Endothelial cell (in vitro differentiated cells): ENCODE measurements around the gene MFAP4. TPM values are rescaled to one million over a fixed set of nuclear protein-coding genes. Genes with fewer than 3 reads are reported as not detected.

Experiments
- DNase-seq: peaks from one replicate; pipeline ENCODE4 v3.0.0; 2021; ENCODE audit warnings: low spot score
- H3K27ac Mint-ChIP-seq: one replicate; pipeline ENCODE4 v1.8.0; 2021; ENCODE audit warnings: mixed read lengths, inconsistent platforms; ENCODE audit not compliant: unreplicated experiment
- H3K27me3 Mint-ChIP-seq: one replicate; pipeline ENCODE4 v1.8.0; 2021; ENCODE audit warnings: mild to moderate bottlenecking, moderate library complexity, mixed read lengths, inconsistent platforms; ENCODE audit not compliant: unreplicated experiment
- H3K36me3 Mint-ChIP-seq: one replicate; pipeline ENCODE4 v1.8.0; 2021; ENCODE audit warnings: mild to moderate bottlenecking, low read depth, mixed read lengths, inconsistent platforms; ENCODE audit not compliant: unreplicated experiment
- H3K4me1 Mint-ChIP-seq: one replicate; pipeline ENCODE4 v1.8.0; 2021; ENCODE audit warnings: mild to moderate bottlenecking, mixed read lengths, inconsistent platforms; ENCODE audit not compliant: unreplicated experiment
- H3K4me3 Mint-ChIP-seq: one replicate; pipeline ENCODE4 v1.8.0; 2021; ENCODE audit warnings: mild to moderate bottlenecking, mixed read lengths, inconsistent platforms; ENCODE audit not compliant: unreplicated experiment
- H3K9me3 Mint-ChIP-seq: one replicate; pipeline ENCODE4 v1.8.0; 2021; ENCODE audit warnings: mixed read lengths, inconsistent platforms; ENCODE audit not compliant: unreplicated experiment
- total RNA-seq: library from RNA; stranded (reverse); fragmentation: NEBNext Ultra II Directional; extraction: Animal tissue kit (Norgen Biotek cat#: 25700); gene quantifications from one replicate; pipeline ENCODE4 v1.2.1, GENCODE V29; 2021; ENCODE audit not compliant: unreplicated experiment
- TF ChIP-seq, protein P1 (sequence below): fragments of 200-600 bp; sonication (generic); IDR thresholded peaks from one replicate; pipeline ENCODE4 v1.5.0; 2021; ENCODE audit warnings: antibody characterized with exemption; ENCODE audit not compliant: unreplicated experiment

MFAP4 gene
- total RNA-seq, 1 donor from 2014 or later: 0.67 TPM

DNA sequence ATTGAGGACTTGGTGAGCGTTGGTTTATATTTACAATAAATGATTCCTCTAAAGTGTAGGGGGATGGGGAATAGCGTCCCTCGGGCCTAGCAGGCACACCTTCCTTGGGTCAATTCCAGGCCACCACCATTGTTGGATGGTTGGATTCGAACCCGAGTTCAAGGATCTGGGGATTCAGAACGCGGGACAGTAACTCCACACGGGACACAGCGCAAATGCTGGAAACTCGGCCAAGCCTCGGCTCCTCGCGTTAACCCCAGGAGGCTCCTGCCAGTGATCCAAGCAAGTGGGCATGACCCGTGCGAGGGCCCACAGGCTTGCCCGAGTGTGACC lies 25.1 kb downstream of the MFAP4 start:
- TF ChIP-seq, protein P1, sequence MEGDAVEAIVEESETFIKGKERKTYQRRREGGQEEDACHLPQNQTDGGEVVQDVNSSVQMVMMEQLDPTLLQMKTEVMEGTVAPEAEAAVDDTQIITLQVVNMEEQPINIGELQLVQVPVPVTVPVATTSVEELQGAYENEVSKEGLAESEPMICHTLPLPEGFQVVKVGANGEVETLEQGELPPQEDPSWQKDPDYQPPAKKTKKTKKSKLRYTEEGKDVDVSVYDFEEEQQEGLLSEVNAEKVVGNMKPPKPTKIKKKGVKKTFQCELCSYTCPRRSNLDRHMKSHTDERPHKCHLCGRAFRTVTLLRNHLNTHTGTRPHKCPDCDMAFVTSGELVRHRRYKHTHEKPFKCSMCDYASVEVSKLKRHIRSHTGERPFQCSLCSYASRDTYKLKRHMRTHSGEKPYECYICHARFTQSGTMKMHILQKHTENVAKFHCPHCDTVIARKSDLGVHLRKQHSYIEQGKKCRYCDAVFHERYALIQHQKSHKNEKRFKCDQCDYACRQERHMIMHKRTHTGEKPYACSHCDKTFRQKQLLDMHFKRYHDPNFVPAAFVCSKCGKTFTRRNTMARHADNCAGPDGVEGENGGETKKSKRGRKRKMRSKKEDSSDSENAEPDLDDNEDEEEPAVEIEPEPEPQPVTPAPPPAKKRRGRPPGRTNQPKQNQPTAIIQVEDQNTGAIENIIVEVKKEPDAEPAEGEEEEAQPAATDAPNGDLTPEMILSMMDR: no peak
- H3K36me3 Mint-ChIP-seq: no peaks in the 10 kb centered on the region
- no peak for DNase-seq
- no peak overlapping the region for H3K27ac Mint-ChIP-seq
- H3K4me3 Mint-ChIP-seq: peak overlapping the region; percentile 83
- no peaks in the 10 kb centered on the region for H3K9me3 Mint-ChIP-seq
- peaks cover 8% of the 10 kb centered on the region for H3K4me1 Mint-ChIP-seq
- H3K27me3 Mint-ChIP-seq: peaks cover 17% of the 10 kb centered on the region

- Mint-ChIP-seq H3K36me3 (no peaks in the 10 kb centered on the region), H3K9me3 (no peaks in the 10 kb centered on the region), H3K27ac (no peak overlapping the region), H3K27me3 (peaks cover 15% of the 10 kb centered on the region), H3K4me3 (peak overlapping the region; percentile 43), H3K4me1 (peaks cover 8% of the 10 kb centered on the region)
- DNase-seq: no peak
- TF ChIP-seq, protein P1: no peak
These were observed 25.7 kb downstream of the MFAP4 start for GRCh38 chr17:19361326-19361725.

- Mint-ChIP-seq H3K9me3 (no peaks in the 10 kb centered on the region), H3K4me3 (no peak overlapping the region), H3K36me3 (no peaks in the 10 kb centered on the region), H3K27ac (no peak overlapping the region), H3K4me1 (peaks cover 8% of the 10 kb centered on the region), H3K27me3 (peaks cover 14% of the 10 kb centered on the region)
- DNase-seq: no peak
- TF ChIP-seq, protein P1: no peak
These were observed 26.2 kb downstream of the MFAP4 start for GRCh38 chr17:19360772-19361171.

DNA sequence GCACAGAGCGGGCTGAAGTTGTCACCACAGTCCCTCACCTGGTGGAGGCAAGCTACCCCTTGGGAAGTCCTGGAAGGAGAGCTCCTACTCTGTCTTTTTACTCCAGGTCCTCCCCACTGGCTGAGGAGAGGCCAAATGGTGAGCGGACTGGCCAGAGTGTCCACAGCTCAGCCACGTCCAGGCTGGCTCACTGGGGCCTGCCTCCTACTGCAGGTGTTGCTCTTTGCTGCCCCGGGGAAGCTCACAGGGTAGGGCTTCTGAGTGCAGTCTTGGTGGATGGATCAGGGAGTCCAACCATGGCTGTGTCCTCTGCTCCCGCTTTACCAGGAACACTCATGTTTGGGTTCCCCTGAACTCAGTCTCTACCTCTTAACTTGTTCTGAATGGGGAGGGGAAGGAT lies 27.1 kb downstream of the MFAP4 start:
- peaks cover 13% of the 10 kb centered on the region for H3K27me3 Mint-ChIP-seq
- no peaks in the 10 kb centered on the region for H3K9me3 Mint-ChIP-seq
- no peak overlapping the region for H3K27ac Mint-ChIP-seq
- H3K36me3 Mint-ChIP-seq: no peaks in the 10 kb centered on the region
- TF ChIP-seq, protein P1: no peak
- peaks cover 8% of the 10 kb centered on the region for H3K4me1 Mint-ChIP-seq
- no peak overlapping the region for H3K4me3 Mint-ChIP-seq
- DNase-seq: no peak

DNA sequence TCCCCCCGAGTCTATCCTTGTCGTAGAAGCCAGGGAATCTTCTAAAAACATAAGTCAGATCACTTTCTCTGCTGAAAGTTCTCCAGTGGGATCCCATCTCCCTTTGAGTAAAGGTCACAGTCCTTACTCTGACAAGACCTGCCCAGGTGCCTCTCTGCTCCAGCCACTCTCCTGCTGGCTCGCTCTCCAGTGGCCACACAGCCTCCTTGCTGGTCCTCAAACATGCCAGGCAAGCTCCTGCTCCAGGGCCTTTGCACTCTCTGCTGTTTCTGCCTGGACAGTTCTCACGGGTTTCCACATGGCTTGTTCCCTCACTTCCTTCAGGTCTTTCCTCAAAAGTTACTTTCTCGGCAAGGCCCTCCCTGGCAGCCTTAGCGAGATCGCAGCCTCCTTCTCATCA lies 27.8 kb downstream of the MFAP4 start:
- TF ChIP-seq, protein P1: no peak

More for the DNA sequence above, 27.8 kb downstream of the MFAP4 start:
- H3K4me3 Mint-ChIP-seq: peak overlapping the region; percentile 4
- peaks cover 8% of the 10 kb centered on the region for H3K4me1 Mint-ChIP-seq
- H3K36me3 Mint-ChIP-seq: no peaks in the 10 kb centered on the region
- no peaks in the 10 kb centered on the region for H3K9me3 Mint-ChIP-seq
- H3K27ac Mint-ChIP-seq: no peak overlapping the region
- peaks cover 13% of the 10 kb centered on the region for H3K27me3 Mint-ChIP-seq
- no peak for DNase-seq
